ENCODE results near the gene TMEM185B. TPM values are rescaled to one million over a fixed set of nuclear protein-coding genes. Genes with fewer than 3 reads are reported as not detected.

TMEM185B gene
- total and polyA plus RNA-seq, 10 of the 15 experiments (the other 5 are each of a cell fraction or from before 2014, with no cell fraction given), result 2.4 to 20.9 (median 14.5) TPM

GRCh38 chr2:120174963-120175581 is 48.1 kb downstream of the TMEM185B start:
- H3K4me2 ChIP-seq (ENCODE audit: control insufficient read depth, insufficient read depth), result no peak overlapping the region
- H3K27me3 ChIP-seq (replicated peaks in 1 of 2; ENCODE audit: control insufficient read depth in 2 of 2, insufficient read depth in 2 of 2, low read length in 1 of 2), result no peaks in the 10 kb centered on the region
- SMC1A ChIA-PET (ENCODE audit: uncharacterized antibody, unreplicated experiment), result interaction anchor here (0.6 to 7.1 kb wide), 54 partner anchors 10 to 780 kb away, joined by 3 to 103 read pairs (median 4); partner anchors contain the start of genes EPB41L5, PTPN4 and RALB
- no peak overlapping the region for H3K27ac ChIP-seq (ENCODE audit: control insufficient read depth, insufficient read depth)
- H4K20me1 ChIP-seq (ENCODE audit: control insufficient read depth, insufficient read depth), result no peaks in the 10 kb centered on the region
- in situ Hi-C loops (cut with MboI) (loop anchor here (5.0 kb wide), 2 partner anchors 418 to 473 kb away; partner anchors contain the start of gene PTPN4), intact Hi-C loops (cut with micrococcal nuclease; ENCODE audit: unreplicated experiment) (loop anchor here (1.0 to 5.0 kb wide), 6 partner anchors 66 to 533 kb away; partner anchors contain the start of gene EPB41L5)
- ATAC-seq (no peak), FAIRE-seq (no peak), DNase-seq (ENCODE audit: low read depth, low spot score) (no peak)
- no peaks in the 10 kb centered on the region for H3K9me3 ChIP-seq (replicated peaks; ENCODE audit: control insufficient read depth, insufficient read depth, low read length)
- H3K36me3 ChIP-seq (ENCODE audit: control insufficient read depth in 2 of 2, insufficient read depth in 2 of 2, low read length in 1 of 2), result no peaks in the 10 kb centered on the region; a peak in 1 of 4 replicates
- TF ChIP-seq CREB1 (IDR thresholded peaks at IDR 0.05; ENCODE audit: low read depth) (no peak), ZSCAN29 (IDR thresholded peaks at IDR 0.05) (no peak), SMAD1 (IDR thresholded peaks at IDR 0.05; ENCODE audit: low read depth, partially characterized antibody) (no peak), FOXM1 (IDR thresholded peaks at IDR 0.05; ENCODE audit: low read depth, low read length) (0 out of 2 replicates have a peak, but pooled peaks have one; percentile 26), PML (IDR thresholded peaks at IDR 0.05; ENCODE audit: low read length) (no peak), CHD1 (IDR thresholded peaks at IDR 0.05; ENCODE audit: low read depth, low read length) (no peak), PRDM15 (CRISPR knock-in tag; IDR thresholded peaks at IDR 0.05) (no peak), POLR2A (IDR thresholded peaks at IDR 0.05; ENCODE audit: low read depth, low read length) (no peak), SUZ12 (IDR thresholded peaks at IDR 0.05; ENCODE audit: unreplicated experiment) (no peak), SMC3 (IDR thresholded peaks at IDR 0.05; ENCODE audit: borderline replicate concordance, low read length) (peak; percentile 58; the same call in 1 of the 2 replicates), CTCF (IDR thresholded peaks at IDR 0.05 in 2 of 3, conservative IDR thresholded peaks at IDR 0.05 in 1 of 3; ENCODE audit: control insufficient read depth in 2 of 3, extremely low read depth in 1 of 3, insufficient read depth in 1 of 3, low read depth in 3 of 3, low read length in 3 of 3) (peak; percentile 64 to 74 (median 64)), RAD21 (IDR thresholded peaks at IDR 0.05; ENCODE audit: insufficient read depth, low read depth, low read length) (peak; percentile 82)
- RAD21 ChIA-PET (ENCODE audit: unreplicated experiment), result interaction anchor here (0.8 to 5.3 kb wide), 34 partner anchors 11 to 535 kb away, joined by 3 to 90 read pairs (median 4); partner anchors contain the start of genes PTPN4, RALB, TMEM177 and TMEM185B
- H3K79me2 ChIP-seq (ENCODE audit: control insufficient read depth, insufficient read depth, low read length), result peaks cover 4% of the 10 kb centered on the region
- POLR2A ChIA-PET, result interaction anchor here (0.9 to 1.1 kb wide), 2 partner anchors 136 to 422 kb away, joined by 3 read pairs; no protein-coding TSS in a partner anchor
- no peak overlapping the region for H3K9ac ChIP-seq (ENCODE audit: control insufficient read depth, insufficient read depth, low read length)
- 42% methylated on average over 6 of the region's 6 CpGs for WGBS (ENCODE audit: insufficient coverage, insufficient replicate concordance, low lambda C conversion rate, missing lambda C conversion rate)
- CTCF ChIA-PET, result interaction anchor here (0.6 to 9.0 kb wide), 81 partner anchors 8 to 1281 kb away, joined by 3 to 148 read pairs (median 4); partner anchors contain the start of genes EPB41L5, PTPN4, RALB and TMEM185B
- no peak overlapping the region for H2AFZ ChIP-seq (ENCODE audit: control insufficient read depth, low read depth, low read length)
- H3K4me1 ChIP-seq (ENCODE audit: control insufficient read depth, insufficient read depth, low read length), result peaks cover 28% of the 10 kb centered on the region
- BruUV-seq (replicated peaks), result no TSS peak
- no peak overlapping the region for H3K4me3 ChIP-seq

Data from GM12878 (cell line).